K562 (cell line): Measurements from ENCODE around the gene PCNX2. TPM values are rescaled to one million over a fixed set of nuclear protein-coding genes. Genes with fewer than 3 reads are reported as not detected.

Experiments used
- ATF7 ChIP-seq: fragments of 450-650 bp; IDR thresholded peaks from 2 replicates; pipeline ENCODE4 v1.7.1; 2014; ENCODE audit warnings: mild to moderate bottlenecking, moderate library complexity
- CBX8 ChIP-seq: fragments of 200-600 bp; sonication (generic); IDR thresholded peaks from 2 replicates; pipeline ENCODE4 v1.6.1; 2012; ENCODE audit warnings: borderline replicate concordance, mixed run types, low read depth, mild to moderate bottlenecking, moderate library complexity, mixed read lengths, low read length, control low read depth, inconsistent platforms; ENCODE audit not compliant: poor library complexity, severe bottlenecking; ENCODE audit errors: extremely low read depth
- HIVEP1 ChIP-seq: fragments of 250-450 bp; sonication (Bioruptor Pico); IDR thresholded peaks from 2 replicates; pipeline ENCODE4 v1.4.0; 2020; ENCODE audit warnings: mild to moderate bottlenecking
- JUN ChIP-seq, 2 experiments: sonication (generic) in 1 of 2; formaldehyde crosslinking in 1 of 2; IDR thresholded peaks; 2 replicates each; pipeline versions ENCODE4 v1.6.1 to v1.8.0; 2012 to 2022; ENCODE audit warnings: borderline replicate concordance in 2 of 2, mild to moderate bottlenecking in 2 of 2, improper control_type of control experiment in 1 of 2, low read depth in 1 of 2, low read length in 1 of 2, missing genetic modification reagents in 1 of 2
- MEIS2 ChIP-seq: fragments of 450-650 bp; IDR thresholded peaks from 2 replicates; pipeline ENCODE4 v1.6.1; 2014; ENCODE audit warnings: mild to moderate bottlenecking; ENCODE audit not compliant: partially characterized antibody
- NBN ChIP-seq: fragments of 450-650 bp; IDR thresholded peaks from 2 replicates; pipeline ENCODE4 v1.6.1; 2016; ENCODE audit warnings: low read depth, mild to moderate bottlenecking
- PREB ChIP-seq: sonication (generic); formaldehyde crosslinking; IDR thresholded peaks from 2 replicates; pipeline ENCODE4 v1.8.1; 2023; ENCODE audit warnings: mild to moderate bottlenecking, missing genetic modification reagents
- SLC30A9 ChIP-seq: fragments of 250-450 bp; sonication (Bioruptor Pico); IDR thresholded peaks from 2 replicates; pipeline ENCODE4 v1.8.0; 2022; ENCODE audit warnings: mild to moderate bottlenecking, moderate library complexity
- SRSF1 ChIP-seq: fragments of 200-400 bp; formaldehyde crosslinking; IDR thresholded peaks from 2 replicates; pipeline ENCODE4 v1.6.1; 2017; ENCODE audit warnings: mild to moderate bottlenecking, low read depth, low read length, moderate library complexity
- UBTF ChIP-seq, 2 experiments: IDR thresholded peaks; 2 replicates each; pipeline ENCODE4 v1.6.1; 2012; ENCODE audit warnings: improper control_type of control experiment in 2 of 2, low read depth in 2 of 2, low read length in 2 of 2, borderline replicate concordance in 1 of 2
- ZNF143 ChIP-seq: sonication (generic); formaldehyde crosslinking; IDR thresholded peaks from 2 replicates; pipeline ENCODE4 v1.9.0; 2022; ENCODE audit warnings: mild to moderate bottlenecking, missing genetic modification reagents
- ZNF592 ChIP-seq: fragments of 450-650 bp; IDR thresholded peaks from 2 replicates; pipeline ENCODE4 v1.6.1; 2017; ENCODE audit warnings: antibody characterized with exemption, mild to moderate bottlenecking
- polyA plus RNA-seq, 8 experiments: library from polyadenylated mRNA; depleted of rRNA in 4 of 8; stranded (reverse) in 5 of 8; unstranded in 3 of 8; fragments of >200 nt; fragmentation: Nextera tagmentation in 2 of 8; fragmentation: Illumina TruSeq in 1 of 8; extraction: Ambion mirVana in 2 of 8; extraction: Trizol in 1 of 8; gene quantifications; 2 replicates each; pipeline versions ENCODE4 v1.2.1 to v1.2.3, GENCODE V29; 2011 to 2014; ENCODE audit warnings: inconsistent platforms in 1 of 8, missing spikeins in 1 of 8
- total RNA-seq, 7 experiments: library from RNA; depleted of rRNA in 6 of 7; stranded (reverse); fragments of >200 nt in 6 of 7; fragmentation: Illumina TruSeq in 2 of 7; extraction: Trizol in 2 of 7; gene quantifications; 2 replicates each; pipeline versions ENCODE4 v1.2.1 to v1.2.3, GENCODE V29; 2011 to 2021; ENCODE audit warnings: low replicate concordance in 1 of 7
- TF ChIP-seq, protein P1 (sequence below), 2 experiments: fragments of 150-350 bp in 1 of 2; IDR thresholded peaks; 2 replicates each; pipeline ENCODE4 v1.6.1; 2012 to 2016; ENCODE audit warnings: low read depth in 2 of 2, low read length in 2 of 2, mild to moderate bottlenecking in 1 of 2, moderate library complexity in 1 of 2

Gene PCNX2
- total and polyA plus RNA-seq, 9 of the 15 experiments (the other 6 are each of a cell fraction or from before 2014, with no cell fraction given), result 0.07 to 0.33 TPM; not detected in 7

DNA sequence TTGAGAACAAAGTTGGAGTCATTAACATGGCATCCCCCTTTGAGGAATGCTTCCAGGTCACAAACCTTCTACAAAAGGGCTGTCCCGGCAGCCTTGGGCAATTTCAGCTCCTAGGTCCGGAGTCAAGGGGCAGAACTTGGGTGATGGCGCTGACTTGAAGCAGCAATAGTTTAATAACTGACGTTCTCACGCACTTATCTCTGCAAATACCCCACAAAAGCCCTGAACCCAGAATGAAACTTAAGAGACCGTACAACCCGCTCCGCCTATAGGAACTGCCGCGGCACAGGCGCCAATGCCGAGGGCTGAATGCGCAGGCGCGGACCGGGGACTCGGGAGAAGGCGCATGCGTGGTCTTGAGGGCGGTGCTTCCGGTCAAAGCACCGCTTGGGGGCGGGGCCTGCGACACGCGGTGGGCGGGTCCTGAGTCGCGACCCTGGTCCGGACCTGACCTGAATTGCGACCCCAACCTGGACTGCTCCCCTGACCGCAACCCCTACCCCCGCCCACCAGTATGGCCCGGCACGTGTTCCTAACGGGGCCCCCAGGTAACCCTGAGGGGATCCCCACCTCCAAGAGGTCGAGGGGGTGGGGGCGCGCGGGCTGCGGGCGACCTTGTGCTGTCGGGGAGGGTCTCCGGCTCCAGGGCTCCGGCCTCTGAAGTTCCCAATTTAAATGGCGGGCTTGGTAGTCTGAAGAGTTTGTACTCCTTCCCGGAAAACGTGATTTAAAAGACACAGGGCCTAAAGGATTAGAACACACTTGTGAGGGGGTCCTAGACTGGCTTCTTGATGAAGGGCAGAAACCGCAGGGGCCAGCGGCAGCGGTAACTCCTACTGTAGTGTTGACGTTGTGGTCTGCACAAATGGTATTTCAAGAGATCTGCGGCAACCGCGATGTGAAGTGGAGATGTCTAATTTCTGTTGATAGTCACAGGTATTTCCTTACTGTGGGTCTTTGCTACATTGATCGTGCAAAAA is 345.0 kb downstream of the PCNX2 start, which contains the start of gene NTPCR (continued):
- TF ChIP-seq, protein P1, sequence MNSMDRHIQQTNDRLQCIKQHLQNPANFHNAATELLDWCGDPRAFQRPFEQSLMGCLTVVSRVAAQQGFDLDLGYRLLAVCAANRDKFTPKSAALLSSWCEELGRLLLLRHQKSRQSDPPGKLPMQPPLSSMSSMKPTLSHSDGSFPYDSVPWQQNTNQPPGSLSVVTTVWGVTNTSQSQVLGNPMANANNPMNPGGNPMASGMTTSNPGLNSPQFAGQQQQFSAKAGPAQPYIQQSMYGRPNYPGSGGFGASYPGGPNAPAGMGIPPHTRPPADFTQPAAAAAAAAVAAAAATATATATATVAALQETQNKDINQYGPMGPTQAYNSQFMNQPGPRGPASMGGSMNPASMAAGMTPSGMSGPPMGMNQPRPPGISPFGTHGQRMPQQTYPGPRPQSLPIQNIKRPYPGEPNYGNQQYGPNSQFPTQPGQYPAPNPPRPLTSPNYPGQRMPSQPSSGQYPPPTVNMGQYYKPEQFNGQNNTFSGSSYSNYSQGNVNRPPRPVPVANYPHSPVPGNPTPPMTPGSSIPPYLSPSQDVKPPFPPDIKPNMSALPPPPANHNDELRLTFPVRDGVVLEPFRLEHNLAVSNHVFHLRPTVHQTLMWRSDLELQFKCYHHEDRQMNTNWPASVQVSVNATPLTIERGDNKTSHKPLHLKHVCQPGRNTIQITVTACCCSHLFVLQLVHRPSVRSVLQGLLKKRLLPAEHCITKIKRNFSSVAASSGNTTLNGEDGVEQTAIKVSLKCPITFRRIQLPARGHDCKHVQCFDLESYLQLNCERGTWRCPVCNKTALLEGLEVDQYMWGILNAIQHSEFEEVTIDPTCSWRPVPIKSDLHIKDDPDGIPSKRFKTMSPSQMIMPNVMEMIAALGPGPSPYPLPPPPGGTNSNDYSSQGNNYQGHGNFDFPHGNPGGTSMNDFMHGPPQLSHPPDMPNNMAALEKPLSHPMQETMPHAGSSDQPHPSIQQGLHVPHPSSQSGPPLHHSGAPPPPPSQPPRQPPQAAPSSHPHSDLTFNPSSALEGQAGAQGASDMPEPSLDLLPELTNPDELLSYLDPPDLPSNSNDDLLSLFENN (IDR thresholded peaks at IDR 0.05; ENCODE audit: low read depth in 2 of 2, low read length in 2 of 2), result no peak
- TF ChIP-seq NBN, result 0 out of 2 replicates have a peak, but pooled peaks have one; percentile 11
- peak; percentile 56 for TF ChIP-seq MEIS2
- TF ChIP-seq ZNF592, result no peak
- TF ChIP-seq ATF7, result peak; percentile 33; the same call in 1 of the 2 replicates
- TF ChIP-seq HIVEP1 (CRISPR knock-in tag), result peak; percentile 52; the same call in 1 of the 2 replicates
- no peak for TF ChIP-seq JUN (IDR thresholded peaks at IDR 0.05; ENCODE audit: borderline replicate concordance, low read depth, low read length)
- no peak for TF ChIP-seq JUN (CRISPR knock-in tag; IDR thresholded peaks at IDR 0.05; ENCODE audit: borderline replicate concordance)
- TF ChIP-seq PREB, result no peak
- TF ChIP-seq ZNF143 (CRISPR knock-in tag), result no peak
- TF ChIP-seq UBTF (IDR thresholded peaks at IDR 0.05; ENCODE audit: borderline replicate concordance in 1 of 2, low read depth in 2 of 2, low read length in 2 of 2), result no peak
- no peak for TF ChIP-seq CBX8
- no peak for TF ChIP-seq SRSF1
- no peak for TF ChIP-seq SLC30A9
